HepG2 (cell line): ENCODE data around the gene ACAT2. TPM values are rescaled to one million over a fixed set of nuclear protein-coding genes. Genes with fewer than 3 reads are reported as not detected.

Source experiments
- CHD4 ChIP-seq: fragments of 200-600 bp; sonication (generic); IDR thresholded peaks from 2 replicates; pipeline ENCODE4 v1.7.0; 2017; ENCODE audit warnings: mild to moderate bottlenecking, low read length, borderline replicate concordance
- ERF ChIP-seq: IDR thresholded peaks from 2 replicates; pipeline ENCODE4 v1.6.1; 2018; ENCODE audit warnings: missing biosample characterization, missing genetic modification reagents
- NR2F6 ChIP-seq, 2 experiments: IDR thresholded peaks; 2 replicates each; pipeline ENCODE4 v1.6.1; 2016; ENCODE audit warnings: antibody characterized with exemption in 1 of 2, mild to moderate bottlenecking in 1 of 2
- PAWR ChIP-seq: sonication (generic); formaldehyde crosslinking; IDR thresholded peaks from 2 replicates; pipeline ENCODE4 v1.4.0; 2020; ENCODE audit warnings: missing genetic modification reagents, mild to moderate bottlenecking, borderline replicate concordance
- SAFB2 ChIP-seq: sonication (generic); formaldehyde crosslinking; IDR thresholded peaks from 2 replicates; pipeline ENCODE4 v1.5.1; 2020; ENCODE audit warnings: missing genetic modification reagents, low read depth, mild to moderate bottlenecking, borderline replicate concordance
- SOX13 ChIP-seq, 3 experiments: fragments of 450-650 bp in 1 of 3; sonication (generic) in 1 of 3; formaldehyde crosslinking in 1 of 3; IDR thresholded peaks in 2 of 3; conservative IDR thresholded peaks in 1 of 3; 2 replicates each; pipeline versions ENCODE4 v1.5.0 to v1.6.1; 2016 to 2020; ENCODE audit warnings: antibody characterized with exemption in 1 of 3, mild to moderate bottlenecking in 1 of 3, missing compliant biosample characterization in 1 of 3, missing genetic modification reagents in 1 of 3, moderate library complexity in 1 of 3
- TCF7L2 ChIP-seq: IDR thresholded peaks from 2 replicates; pipeline ENCODE4 v1.6.1; 2011; ENCODE audit warnings: mild to moderate bottlenecking, low read depth, low read length, moderate library complexity
- ZC3H13 ChIP-seq: sonication (generic); formaldehyde crosslinking; IDR thresholded peaks from 2 replicates; pipeline ENCODE4 v1.8.1; 2023; ENCODE audit warnings: mild to moderate bottlenecking, missing genetic modification reagents, moderate library complexity
- ZNF138 ChIP-seq: sonication (generic); formaldehyde crosslinking; IDR thresholded peaks from 2 replicates; pipeline ENCODE4 v1.5.0; 2020; ENCODE audit warnings: mild to moderate bottlenecking, low read depth, missing genetic modification reagents
- ZNF367 ChIP-seq: sonication (generic); formaldehyde crosslinking; IDR thresholded peaks from 2 replicates; pipeline ENCODE4 v1.4.0; 2020; ENCODE audit warnings: missing genetic modification reagents, borderline replicate concordance
- ZNF468 ChIP-seq: sonication (generic); formaldehyde crosslinking; IDR thresholded peaks from 2 replicates; pipeline ENCODE4 v1.8.0; 2022; ENCODE audit warnings: mild to moderate bottlenecking, moderate library complexity, missing genetic modification reagents
- ZNF737 ChIP-seq: sonication (generic); formaldehyde crosslinking; IDR thresholded peaks from 2 replicates; pipeline ENCODE4 v1.5.0; 2020; ENCODE audit warnings: missing genetic modification reagents, mild to moderate bottlenecking, borderline replicate concordance
- ZNF746 ChIP-seq: sonication (generic); formaldehyde crosslinking; IDR thresholded peaks from 2 replicates; pipeline ENCODE4 v1.8.0; 2022; ENCODE audit warnings: mild to moderate bottlenecking, missing genetic modification reagents
- ZNF816 ChIP-seq: sonication (generic); formaldehyde crosslinking; IDR thresholded peaks from 2 replicates; pipeline ENCODE4 v1.8.0; 2022; ENCODE audit warnings: missing genetic modification reagents, mild to moderate bottlenecking, borderline replicate concordance
- polyA plus RNA-seq, 8 experiments: library from polyadenylated mRNA; depleted of rRNA in 3 of 8; stranded (reverse) in 7 of 8; unstranded in 1 of 8; fragments of >200 nt; fragmentation: Illumina TruSeq in 4 of 8; extraction: Trizol in 4 of 8; gene quantifications; 2 replicates each; pipeline versions ENCODE4 v1.2.1 to v1.2.3, GENCODE V29; 2011 to 2016; ENCODE audit warnings: low read depth in 4 of 8, missing spikeins in 1 of 8, mixed read lengths in 1 of 8; ENCODE audit not compliant: insufficient read depth in 1 of 8
- total RNA-seq, 5 experiments: library from RNA; depleted of rRNA; stranded (reverse); fragments of >200 nt; fragmentation: Illumina TruSeq; extraction: Trizol; gene quantifications; 2 replicates each; pipeline ENCODE4 v1.2.3, GENCODE V29; 2016; ENCODE audit warnings: low read depth in 1 of 5
- TF ChIP-seq, protein P1 (sequence below): sonication (generic); formaldehyde crosslinking; IDR thresholded peaks from one replicate; pipeline ENCODE4 v1.5.1; 2020; ENCODE audit warnings: mild to moderate bottlenecking, missing genetic modification reagents; ENCODE audit errors: not compliant biosample characterization
- TF ChIP-seq, protein P2 (sequence below): sonication (generic); formaldehyde crosslinking; IDR thresholded peaks from 2 replicates; pipeline ENCODE4 v1.9.0; 2021; ENCODE audit warnings: missing genetic modification reagents, mild to moderate bottlenecking, borderline replicate concordance
- TF ChIP-seq, protein P3 (sequence below): IDR thresholded peaks from 2 replicates; pipeline ENCODE4 v1.6.1; 2016

ACAT2 gene
- total and polyA plus RNA-seq, 2 of the 13 experiments (the other 11 are each of a cell fraction or from before 2014, with no cell fraction given), result 121 to 534 TPM

DNA sequence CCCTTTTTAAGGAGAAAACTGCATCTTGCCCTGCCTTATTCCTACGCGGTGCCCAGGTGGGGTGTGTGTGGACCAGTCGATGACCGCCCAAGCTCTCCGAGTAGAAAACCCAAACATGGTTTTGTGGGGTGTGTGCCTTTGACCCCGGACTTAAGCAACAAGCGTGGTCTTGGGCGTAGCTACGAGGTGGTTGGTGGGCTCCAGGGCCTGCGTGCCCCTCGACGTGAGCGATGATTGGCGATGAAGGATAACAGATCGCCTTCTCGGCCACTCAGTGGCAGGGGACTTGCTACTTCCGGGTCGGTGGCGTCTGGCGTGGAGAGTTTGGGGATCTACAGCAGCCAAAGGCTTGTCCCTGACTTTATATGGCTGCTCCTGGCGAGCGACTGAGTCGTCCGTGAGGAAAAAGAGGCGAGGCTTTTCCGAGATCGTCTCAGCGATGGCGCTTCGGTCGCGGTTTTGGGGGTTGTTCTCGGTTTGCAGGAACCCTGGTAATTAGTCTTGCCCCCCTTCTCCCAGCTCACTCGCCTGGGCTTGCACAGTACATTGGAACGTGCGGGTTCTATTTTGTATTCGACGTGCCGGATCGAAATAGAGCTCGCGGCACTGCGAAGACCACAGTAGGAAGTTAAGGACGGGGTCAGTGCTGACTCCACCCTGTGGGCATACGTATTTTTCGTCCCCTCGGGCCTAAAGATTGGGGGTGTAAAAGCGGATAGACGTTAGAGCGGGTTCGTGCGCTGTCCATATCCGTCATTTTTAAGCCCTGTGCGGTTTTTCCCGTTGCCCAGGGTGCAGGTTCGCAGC is 28.5 kb downstream of the ACAT2 start, which contains the start of gene MRPL18 (continued):
- TF ChIP-seq, protein P1, sequence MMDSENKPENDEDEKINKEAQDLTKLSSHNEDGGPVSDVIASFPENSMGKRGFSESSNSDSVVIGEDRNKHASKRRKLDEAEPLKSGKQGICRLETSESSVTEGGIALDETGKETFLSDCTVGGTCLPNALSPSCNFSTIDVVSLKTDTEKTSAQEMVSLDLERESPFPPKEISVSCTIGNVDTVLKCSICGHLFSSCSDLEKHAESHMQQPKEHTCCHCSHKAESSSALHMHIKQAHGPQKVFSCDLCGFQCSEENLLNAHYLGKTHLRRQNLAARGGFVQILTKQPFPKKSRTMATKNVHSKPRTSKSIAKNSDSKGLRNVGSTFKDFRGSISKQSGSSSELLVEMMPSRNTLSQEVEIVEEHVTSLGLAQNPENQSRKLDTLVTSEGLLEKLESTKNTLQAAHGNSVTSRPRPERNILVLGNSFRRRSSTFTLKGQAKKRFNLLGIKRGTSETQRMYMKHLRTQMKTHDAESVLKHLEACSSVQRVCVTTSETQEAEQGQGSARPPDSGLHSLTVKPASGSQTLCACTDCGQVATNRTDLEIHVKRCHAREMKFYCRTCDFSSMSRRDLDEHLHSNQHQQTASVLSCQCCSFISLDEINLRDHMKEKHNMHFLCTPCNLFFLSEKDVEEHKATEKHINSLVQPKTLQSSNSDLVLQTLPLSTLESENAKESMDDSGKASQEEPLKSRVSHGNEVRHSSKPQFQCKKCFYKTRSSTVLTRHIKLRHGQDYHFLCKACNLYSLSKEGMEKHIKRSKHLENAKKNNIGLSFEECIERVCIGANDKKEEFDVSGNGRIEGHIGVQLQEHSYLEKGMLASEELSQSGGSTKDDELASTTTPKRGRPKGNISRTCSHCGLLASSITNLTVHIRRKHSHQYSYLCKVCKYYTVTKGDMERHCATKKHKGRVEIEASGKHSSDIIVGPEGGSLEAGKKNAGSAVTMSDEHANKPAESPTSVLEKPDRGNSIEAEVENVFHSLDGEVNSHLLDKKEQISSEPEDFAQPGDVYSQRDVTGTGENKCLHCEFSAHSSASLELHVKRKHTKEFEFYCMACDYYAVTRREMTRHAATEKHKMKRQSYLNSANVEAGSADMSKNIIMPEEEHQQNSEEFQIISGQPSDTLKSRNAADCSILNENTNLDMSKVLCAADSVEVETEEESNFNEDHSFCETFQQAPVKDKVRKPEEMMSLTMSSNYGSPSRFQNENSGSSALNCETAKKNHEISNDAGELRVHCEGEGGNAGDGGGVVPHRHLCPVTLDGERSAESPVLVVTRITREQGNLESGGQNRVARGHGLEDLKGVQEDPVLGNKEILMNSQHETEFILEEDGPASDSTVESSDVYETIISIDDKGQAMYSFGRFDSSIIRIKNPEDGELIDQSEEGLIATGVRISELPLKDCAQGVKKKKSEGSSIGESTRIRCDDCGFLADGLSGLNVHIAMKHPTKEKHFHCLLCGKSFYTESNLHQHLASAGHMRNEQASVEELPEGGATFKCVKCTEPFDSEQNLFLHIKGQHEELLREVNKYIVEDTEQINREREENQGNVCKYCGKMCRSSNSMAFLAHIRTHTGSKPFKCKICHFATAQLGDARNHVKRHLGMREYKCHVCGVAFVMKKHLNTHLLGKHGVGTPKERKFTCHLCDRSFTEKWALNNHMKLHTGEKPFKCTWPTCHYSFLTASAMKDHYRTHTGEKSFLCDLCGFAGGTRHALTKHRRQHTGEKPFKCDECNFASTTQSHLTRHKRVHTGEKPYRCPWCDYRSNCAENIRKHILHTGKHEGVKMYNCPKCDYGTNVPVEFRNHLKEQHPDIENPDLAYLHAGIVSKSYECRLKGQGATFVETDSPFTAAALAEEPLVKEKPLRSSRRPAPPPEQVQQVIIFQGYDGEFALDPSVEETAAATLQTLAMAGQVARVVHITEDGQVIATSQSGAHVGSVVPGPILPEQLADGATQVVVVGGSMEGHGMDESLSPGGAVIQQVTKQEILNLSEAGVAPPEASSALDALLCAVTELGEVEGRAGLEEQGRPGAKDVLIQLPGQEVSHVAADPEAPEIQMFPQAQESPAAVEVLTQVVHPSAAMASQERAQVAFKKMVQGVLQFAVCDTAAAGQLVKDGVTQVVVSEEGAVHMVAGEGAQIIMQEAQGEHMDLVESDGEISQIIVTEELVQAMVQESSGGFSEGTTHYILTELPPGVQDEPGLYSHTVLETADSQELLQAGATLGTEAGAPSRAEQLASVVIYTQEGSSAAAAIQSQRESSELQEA, result no peak
- TF ChIP-seq ERF (CRISPR knock-in tag) (no peak; the same call in 1 of the 2 replicates), SOX13 (IDR thresholded peaks at IDR 0.05) (no peak), SOX13 (CRISPR knock-in tag; conservative IDR thresholded peaks at IDR 0.05 in 1 of 2, IDR thresholded peaks at IDR 0.05 in 1 of 2) (peak in 1 of 2 experiments; percentile 33; a peak in 1 of 4 replicates), ZNF468 (CRISPR knock-in tag) (0 out of 2 replicates have a peak, but pooled peaks have one; percentile 45), ZNF367 (CRISPR knock-in tag) (no peak), TCF7L2 (no peak), ZNF737 (CRISPR knock-in tag) (no peak), ZNF746 (CRISPR knock-in tag) (peak; percentile 35; the same call in 1 of the 2 replicates), ZNF816 (CRISPR knock-in tag) (peak; percentile 93; the same call in 1 of the 2 replicates), PAWR (CRISPR knock-in tag) (no peak), ZC3H13 (CRISPR knock-in tag) (no peak), NR2F6 (IDR thresholded peaks at IDR 0.05) (peak; percentile 72), NR2F6 (CRISPR knock-in tag; IDR thresholded peaks at IDR 0.05) (peak; percentile 66; the same call in 1 of the 2 replicates), CHD4 (no peak; the same call in 1 of the 2 replicates), SAFB2 (CRISPR knock-in tag) (no peak), ZNF138 (CRISPR knock-in tag) (no peak)
- TF ChIP-seq, protein P2, sequence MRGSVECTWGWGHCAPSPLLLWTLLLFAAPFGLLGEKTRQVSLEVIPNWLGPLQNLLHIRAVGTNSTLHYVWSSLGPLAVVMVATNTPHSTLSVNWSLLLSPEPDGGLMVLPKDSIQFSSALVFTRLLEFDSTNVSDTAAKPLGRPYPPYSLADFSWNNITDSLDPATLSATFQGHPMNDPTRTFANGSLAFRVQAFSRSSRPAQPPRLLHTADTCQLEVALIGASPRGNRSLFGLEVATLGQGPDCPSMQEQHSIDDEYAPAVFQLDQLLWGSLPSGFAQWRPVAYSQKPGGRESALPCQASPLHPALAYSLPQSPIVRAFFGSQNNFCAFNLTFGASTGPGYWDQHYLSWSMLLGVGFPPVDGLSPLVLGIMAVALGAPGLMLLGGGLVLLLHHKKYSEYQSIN (CRISPR knock-in tag), result no peak
- TF ChIP-seq, protein P3, sequence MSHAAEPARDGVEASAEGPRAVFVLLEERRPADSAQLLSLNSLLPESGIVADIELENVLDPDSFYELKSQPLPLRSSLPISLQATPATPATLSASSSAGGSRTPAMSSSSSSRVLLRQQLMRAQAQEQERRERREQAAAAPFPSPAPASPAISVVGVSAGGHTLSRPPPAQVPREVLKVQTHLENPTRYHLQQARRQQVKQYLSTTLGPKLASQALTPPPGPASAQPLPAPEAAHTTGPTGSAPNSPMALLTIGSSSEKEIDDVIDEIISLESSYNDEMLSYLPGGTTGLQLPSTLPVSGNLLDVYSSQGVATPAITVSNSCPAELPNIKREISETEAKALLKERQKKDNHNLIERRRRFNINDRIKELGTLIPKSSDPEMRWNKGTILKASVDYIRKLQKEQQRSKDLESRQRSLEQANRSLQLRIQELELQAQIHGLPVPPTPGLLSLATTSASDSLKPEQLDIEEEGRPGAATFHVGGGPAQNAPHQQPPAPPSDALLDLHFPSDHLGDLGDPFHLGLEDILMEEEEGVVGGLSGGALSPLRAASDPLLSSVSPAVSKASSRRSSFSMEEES (CRISPR knock-in tag), result no peak
